Measurements from ENCODE around the gene RABEPK.
"Not testable (repeated sequence)": the region's sequence is repeated elsewhere in the genome, so short reads cannot be mapped to it uniquely, and the experiment has no call there.

RABEPK gene

DNA sequence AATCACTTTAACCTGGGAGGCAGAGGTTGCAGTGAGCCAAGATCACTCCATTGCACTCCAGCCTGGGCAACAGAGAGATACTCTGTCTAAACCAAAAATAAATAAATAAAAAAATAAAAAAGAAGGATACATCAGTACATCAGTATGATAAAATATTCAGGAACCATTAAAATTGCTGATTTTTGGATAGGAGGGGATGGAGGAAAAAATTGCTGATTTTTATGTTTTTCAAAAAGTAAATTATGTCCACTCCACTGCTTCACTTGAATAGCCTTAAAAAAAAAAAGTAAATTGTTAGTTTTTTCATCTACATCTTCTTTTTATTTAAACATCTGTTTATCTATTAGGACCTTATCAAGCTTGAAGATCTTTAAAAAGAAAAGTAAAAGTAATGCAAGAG lies 53.9 kb downstream of the RABEPK start:
- DNase-seq (ENCODE audit: low read depth), result no peak

DNA sequence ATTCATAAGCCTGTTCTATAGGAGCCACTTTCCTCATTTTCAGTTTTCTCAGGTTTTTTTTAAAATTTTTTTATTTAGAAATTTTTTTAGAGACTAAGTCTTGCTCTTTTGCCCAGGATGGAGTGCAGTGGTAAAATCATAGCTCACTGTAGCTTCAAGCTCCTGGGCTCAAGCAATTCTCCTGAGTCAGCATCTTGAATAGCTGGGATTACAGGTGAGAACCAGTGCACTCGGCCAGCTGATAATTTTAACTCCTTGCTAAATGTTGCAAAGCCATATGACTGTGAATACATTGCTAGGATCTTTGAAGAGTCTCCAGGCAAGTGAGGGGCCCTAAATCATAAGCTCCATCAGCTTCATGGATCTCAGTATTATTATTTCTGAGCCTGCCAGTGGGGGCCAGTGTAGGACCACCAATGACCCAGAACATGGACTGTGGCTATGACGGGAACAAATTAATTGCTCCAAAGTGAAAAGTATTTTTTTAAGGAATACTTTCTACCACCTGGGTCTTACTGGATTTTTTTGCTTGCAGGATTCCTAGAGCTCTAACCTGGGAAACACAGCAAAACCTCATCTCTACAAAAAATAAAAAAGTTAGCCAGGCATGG lies 55.5 kb downstream of the RABEPK start:
- DNase-seq (ENCODE audit: low read depth), result no peak

DNA sequence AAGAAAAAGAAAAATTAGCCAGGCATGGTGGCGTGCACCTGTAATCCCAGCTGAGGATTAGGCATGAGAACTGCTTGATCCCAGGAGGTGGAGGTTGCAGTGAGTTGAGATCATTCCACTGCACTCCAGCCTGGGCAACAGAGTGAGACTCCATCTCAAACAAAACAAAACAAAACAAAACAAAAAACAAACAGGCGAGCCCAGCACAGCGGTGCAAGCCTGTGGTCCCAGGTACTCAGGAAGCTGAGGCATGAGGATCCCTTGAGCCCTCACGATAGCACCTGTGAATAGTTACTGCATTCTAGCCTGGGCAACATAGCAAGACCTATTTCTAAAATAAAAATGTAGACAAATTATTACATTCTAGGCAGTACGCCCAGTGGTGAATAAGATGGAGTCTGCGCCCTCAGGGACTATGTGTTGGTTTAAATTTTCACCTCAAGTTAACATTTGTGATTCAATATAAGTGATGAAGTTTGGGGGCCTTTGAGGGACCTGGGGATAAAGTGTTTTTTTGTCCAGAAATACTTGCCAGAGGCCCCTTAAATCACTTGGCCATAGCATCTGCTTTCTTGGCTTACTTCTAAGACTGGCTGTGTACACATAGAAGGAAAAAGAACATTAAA lies 57.9 kb downstream of the RABEPK start:
- DNase-seq (ENCODE audit: low read depth), result no peak

DNA sequence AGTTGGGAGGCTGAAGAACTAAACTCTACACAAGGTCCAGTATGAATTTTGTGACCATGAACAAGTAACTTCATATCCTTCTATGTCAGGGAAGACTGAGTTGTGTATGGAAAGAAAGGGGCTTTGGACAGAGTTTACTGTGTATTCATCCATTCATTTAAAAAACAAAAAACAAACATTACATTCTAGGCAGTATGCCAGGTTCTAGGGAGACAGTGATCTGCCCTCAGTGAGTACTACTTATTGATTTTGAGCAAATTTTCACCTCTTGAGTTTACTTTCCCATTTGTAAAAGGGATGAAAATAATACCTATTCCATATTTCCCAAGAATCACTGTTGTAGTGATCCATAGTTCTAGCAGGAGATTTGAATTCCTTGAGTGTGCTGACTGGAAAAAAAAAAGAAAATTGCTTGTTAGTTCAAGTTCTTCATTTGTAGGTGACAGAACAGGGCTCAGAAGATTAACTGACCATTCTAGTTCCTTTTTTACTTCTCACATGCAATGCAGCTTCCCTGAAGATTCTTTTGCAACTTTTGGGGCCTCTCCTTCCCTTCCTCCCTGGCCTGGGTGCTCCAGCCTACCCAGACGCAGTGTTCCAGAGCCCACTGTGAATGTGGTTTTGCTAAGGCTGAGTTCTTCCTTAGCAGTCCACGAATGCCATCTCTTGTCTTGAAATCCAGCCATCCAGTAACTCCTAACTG lies 58.6 kb downstream of the RABEPK start:
- no peak for DNase-seq (ENCODE audit: low read depth)

GRCh38 chr9:125260561-125260960 lies 60.2 kb downstream of the RABEPK start:
- DNase-seq (ENCODE audit: low read depth), result no peak

DNA sequence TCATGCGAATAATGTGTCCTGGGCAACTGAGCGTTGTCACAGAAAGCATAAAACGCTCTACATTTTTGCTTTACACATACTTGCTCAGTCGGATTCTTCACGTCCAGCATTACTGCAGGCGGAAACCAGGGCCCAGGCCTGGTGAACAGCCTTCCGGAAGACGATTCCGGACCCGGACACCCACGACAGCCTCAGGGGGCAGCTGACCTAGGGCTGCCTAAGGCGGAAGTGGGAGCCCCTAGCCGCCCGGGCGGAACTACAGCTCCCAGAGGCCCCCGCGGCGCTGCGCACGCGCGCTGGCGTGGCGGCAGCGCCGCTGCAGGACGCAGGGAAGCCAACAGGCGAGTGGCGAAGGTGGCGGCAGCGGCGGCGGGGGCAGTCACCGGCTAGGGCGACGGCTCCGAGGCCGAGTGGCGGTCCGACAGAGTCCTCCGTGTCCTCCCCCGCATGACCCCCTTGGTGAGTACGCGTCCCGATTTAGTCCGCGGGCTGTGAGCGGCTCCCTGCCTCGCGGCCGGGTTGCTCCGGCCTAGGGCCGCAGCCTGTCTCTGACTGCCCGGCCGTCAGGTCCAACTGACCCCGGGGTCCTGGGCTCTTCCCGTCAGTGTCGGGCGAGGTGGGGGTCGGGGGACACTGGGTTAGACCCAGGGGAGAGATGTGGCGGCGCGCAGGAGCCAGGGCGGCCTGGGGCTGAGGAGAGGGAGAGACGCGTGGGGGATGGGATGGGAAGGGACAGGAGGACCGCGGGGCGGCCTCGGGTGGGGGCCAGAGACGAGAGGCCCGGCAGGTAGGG lies 61.4 kb downstream of the RABEPK start, which contains the start of gene GAPVD1:
Gene GAPVD1 (plus strand): TSS at position 326 of the 793 bp plus-strand sequence. CDS start 37,096 bp downstream, outside the sequence.
- DNase-seq (ENCODE audit: low read depth), result peak; percentile 80

DNA sequence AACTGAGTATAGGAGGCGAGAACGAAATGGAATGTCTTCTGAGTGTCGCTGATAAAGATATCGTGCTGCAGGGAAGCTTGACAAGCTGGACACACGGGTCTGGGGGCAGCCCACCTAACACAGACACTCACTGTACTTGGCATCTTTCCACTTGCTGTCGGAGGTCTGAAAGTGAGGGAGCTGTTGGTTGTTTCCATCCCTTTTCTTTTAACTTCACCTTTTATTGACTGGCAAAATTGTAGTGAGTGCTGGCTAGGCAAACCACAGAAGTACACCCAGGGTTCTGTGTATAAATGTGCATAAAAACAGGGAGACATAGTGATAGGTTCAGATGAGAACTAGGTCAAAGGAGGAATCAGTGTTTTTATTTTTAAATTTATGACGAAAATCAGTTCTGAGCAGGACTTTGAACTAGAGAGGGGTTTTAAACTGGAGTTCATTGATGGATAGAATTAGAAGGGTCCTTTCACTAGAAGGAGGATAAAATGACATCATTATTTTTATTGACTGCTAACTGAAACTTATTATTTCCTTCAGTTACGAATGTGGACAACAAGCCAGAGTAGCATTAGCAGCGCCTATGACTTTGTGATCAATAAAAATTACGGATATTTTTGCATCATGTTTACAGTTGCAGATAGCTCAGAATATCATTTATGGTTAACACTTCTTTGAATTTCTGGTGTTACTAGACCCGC lies 62.1 kb downstream of the RABEPK start:
- no peak for DNase-seq (ENCODE audit: low read depth)

DNA sequence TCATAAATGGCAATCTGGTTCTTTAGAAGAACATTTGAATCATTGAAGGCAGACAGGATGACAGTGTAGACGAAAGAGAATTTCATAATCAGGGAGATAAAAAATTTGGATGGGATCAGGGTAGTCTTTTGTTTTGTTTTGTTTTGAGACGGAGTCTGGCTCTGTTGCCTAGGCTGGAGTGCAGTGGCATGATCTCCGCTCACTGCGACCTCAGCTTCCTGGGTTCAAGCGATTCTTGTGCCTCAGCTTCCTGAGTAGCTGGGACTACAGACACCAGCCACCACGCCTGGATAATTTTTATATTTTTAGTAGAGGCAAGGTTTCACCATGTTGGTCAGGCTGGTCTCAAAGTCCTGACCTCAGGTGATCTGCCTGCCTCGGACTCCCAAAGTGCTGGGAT lies 63.7 kb downstream of the RABEPK start:
- DNase-seq (ENCODE audit: low read depth), result not testable (repeated sequence)

- no peak for DNase-seq (ENCODE audit: low read depth)
Measured at GRCh38 chr9:125268394-125269013, 68.2 kb downstream of the RABEPK start.

DNA sequence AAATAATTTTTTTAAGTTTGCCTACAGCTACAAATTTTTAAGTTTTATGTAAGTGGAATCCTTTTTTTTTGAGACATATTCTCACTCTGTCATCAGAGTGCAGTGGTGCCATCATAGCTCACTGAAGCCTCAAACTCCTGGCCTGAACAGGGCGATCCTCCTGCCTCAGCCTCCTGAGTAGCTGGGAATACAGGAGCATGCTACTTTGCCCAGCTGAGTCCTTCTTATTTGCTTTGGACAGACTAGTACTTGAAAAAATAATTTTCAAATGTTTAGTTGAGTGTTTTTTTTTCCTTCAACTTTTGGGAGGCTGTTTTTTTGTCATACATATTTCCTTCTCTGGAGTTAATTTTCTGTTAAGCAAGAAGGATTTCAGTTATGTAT lies 68.7 kb downstream of the RABEPK start:
- DNase-seq (ENCODE audit: low read depth), result no peak

- DNase-seq (ENCODE audit: low read depth), result no peak
Measured at GRCh38 chr9:125271081-125271480, 70.7 kb downstream of the RABEPK start.

DNA sequence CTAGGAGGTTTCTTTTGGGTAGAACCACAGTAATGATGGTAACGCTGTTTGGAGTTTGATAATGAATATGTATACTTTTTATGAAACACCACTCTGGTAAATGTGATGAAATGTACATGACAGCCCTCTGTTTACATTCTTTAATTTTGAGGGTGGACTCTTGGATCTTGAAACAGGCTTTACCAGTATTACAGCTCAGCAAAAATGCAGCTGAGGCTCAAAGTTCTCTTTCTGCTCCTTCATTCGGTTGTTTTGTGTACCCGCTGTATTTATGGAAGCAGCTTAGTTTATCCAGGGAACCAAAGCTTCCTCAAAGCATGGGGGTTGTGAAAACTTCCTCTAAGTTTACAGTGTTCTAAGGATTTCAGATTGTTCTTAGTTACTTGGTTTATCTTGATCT lies 72.4 kb downstream of the RABEPK start:
- no peak for DNase-seq (ENCODE audit: low read depth)

DNA sequence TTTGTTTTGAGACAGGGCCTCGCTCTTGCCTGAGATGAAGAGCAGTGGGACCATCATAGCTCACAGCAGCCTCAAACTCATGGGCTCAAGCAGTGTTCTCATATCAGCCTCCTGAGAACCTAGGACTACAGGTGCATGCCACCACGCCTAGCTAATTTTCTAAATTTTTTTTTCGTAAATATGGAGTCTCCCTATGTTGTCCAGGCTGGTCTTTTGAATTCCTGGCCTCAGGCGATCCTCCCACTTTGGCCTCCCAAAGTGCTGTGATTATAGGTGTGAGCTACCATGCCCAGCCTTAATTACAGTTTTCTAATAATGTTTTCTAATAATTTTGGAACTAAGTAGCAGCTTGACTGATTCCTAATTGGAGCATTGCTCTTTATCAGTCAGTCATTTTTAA lies 76.4 kb downstream of the RABEPK start:
- DNase-seq (ENCODE audit: low read depth), result no peak

- DNase-seq (ENCODE audit: low read depth), result no peak
Measured at GRCh38 chr9:125277411-125277810, 77.1 kb downstream of the RABEPK start.

- no peak for DNase-seq (ENCODE audit: low read depth)
Measured at GRCh38 chr9:125280945-125281344, 80.6 kb downstream of the RABEPK start.
